COLO668 (cell line): ENCODE data around the gene PRRC2B.
"Not testable (repeated sequence)": the region's sequence is repeated elsewhere in the genome, so short reads cannot be mapped to it uniquely, and the experiment has no call there.

Experiments
- DNase-seq: peaks from one replicate; lab custom pipeline; 2025; ENCODE audit not compliant: unreplicated experiment; lab: John Stamatoyannopoulos, UW

PRRC2B gene

GRCh38 chr9:131528886-131529505, 135.1 kb downstream of the PRRC2B start:
- no peak for DNase-seq

GRCh38 chr9:131529597-131530545, 136.0 kb downstream of the PRRC2B start:
- DNase-seq: peak; percentile 12

DNA sequence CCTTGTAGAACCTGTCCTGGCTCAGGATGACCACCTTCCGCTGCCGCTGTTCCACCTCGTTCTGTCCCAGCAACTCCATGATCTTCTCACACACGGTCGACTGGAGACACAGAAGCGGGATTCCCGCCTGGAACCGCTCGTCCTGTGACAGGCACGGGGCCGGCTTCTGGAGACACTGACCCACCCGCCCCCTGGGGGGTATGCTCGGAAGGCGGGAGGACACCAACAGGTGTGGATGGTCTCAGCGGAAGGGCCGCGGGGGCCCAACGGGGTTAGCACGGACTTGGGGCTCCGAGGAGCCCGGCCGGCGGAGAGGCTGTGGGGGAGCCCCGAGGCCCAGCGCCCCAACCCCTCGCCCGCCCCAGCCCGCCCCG, 136.6 kb downstream of the PRRC2B start:
- peak; percentile 77 for DNase-seq

GRCh38 chr9:131530920-131531832, 137.3 kb downstream of the PRRC2B start, which contains the start of gene UCK1:
TSS of gene UCK1 (minus strand) at chr9:131531263. CDS start at chr9:131531174, 89 bp downstream.
- DNase-seq: peak; percentile 90

- DNase-seq: peak; percentile 5
Observed at GRCh38 chr9:131534721-131535237, 140.9 kb downstream of the PRRC2B start.

- DNase-seq: no peak
Observed at GRCh38 chr9:131537946-131538345, 144.1 kb downstream of the PRRC2B start.

- no peak for DNase-seq
Observed at GRCh38 chr9:131539223-131539923, 145.5 kb downstream of the PRRC2B start.

DNA sequence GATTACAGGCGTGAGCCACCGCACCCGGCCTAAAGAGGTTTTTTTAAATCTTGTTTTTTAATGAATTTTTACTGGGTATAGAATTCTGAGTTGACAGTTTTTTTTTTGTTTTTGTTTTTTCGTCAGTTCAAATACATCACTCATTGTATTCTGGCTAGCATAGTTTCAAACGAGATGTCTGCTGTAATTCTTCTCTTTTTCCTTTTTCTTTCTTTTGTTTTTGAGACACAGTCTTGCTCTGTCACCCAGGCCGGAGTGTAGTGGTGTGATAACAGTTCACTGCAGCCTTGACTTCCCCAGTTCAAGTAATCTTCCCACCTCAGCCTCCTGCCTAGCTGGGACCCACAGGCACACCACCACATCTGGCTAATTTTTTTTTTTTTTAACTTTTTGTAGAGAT, 149.3 kb downstream of the PRRC2B start:
- DNase-seq: no peak

DNA sequence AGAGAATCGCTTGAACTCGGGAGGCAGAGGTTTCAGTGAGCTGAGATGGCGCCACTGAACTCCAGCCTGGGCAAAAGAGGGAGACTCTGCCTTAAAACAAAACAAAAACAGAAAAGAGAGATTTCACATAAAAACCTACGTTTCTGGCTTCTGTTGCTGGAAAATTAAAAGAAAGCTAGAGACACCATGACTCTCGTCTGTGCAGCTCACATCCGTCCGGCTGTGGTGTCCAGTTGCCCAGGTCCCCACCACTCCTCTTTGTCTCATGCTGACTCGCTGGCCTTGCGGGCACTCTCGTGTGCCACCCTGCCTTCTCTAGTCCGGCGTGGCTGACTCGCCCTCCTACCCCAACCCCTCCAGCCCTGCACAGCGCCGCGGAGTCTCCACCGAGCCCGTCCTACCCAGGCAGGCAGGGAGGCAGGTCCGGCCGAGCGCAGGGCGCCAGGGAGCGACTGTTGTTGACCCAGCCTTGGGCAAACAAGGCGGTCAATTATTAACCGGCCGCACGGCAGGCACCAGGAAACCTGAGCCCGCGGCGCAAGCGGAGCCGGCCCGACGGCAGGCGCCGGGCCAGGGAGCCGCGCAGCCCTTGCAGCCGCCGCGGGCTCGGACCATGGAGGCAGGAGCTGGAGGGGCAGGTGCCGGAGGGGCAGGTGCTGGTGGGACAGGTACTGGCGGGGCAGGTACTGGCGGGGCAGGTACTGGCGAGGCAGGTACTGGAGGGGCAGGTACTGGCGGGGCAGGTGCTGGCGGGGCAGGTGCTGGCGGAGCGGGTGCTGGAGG, 151.3 kb downstream of the PRRC2B start, which contains the start of gene PRRT1B:
Gene PRRT1B, plus strand, starts transcription at position 521 of the 783 bp plus-strand sequence. Its CDS starts 93 bp downstream, at position 614.
- peak; percentile 98 for DNase-seq

DNA sequence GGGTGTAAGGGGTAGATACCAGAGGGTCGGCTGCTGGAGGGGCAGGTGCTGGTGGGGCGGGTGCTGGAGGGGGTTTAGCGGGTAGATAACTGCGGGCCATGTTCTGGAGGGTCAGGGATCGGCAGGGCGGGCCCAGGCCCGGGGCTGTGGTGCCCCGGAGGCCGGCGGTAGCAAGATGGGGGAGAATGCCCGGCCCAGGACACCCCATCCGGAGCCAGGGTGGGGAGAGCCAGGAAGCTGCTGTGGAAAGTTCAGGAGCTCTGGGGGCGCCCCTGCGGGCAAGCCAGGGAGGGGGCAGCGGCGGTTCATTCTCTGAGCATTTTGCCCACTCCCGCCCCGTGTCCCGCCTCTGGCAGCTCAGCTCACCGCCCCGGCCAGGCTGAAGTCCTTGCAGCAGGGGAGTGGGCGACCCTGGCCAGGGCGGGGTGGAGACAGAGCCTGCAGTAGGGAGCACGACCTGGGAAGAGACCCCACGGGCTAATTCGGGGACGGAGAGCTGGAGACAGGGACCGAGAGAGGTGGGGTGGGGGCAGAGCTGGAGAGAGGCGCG, 152.0 kb downstream of the PRRC2B start:
- DNase-seq: peak; percentile 65

- DNase-seq: peak; percentile 73
Observed at GRCh38 chr9:131546336-131547084, 152.6 kb downstream of the PRRC2B start.

DNA sequence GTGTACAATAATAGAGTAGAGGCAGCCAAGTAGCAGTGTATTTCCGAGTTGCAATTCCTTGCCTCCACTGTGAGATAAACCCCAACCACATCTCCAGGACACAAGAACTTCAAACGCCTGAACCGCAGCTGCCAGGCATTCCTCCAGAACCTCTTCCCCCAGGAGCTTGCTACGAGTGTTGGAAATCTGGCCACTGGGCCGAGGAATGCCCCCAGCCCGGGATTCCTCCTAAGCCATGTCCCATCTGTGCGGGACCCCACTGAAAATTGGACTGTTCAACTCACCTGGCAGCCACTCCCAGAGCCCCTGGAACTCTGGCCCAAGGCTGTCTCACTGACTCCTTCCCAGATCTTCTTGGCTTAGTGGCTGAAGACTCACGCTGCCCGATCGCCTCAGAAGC, 155.3 kb downstream of the PRRC2B start:
- not testable (repeated sequence) for DNase-seq
